Epithelial cell of umbilical artery (primary cell): ENCODE results near the gene FNTB. TPM values are rescaled to one million over a fixed set of nuclear protein-coding genes. Genes with fewer than 3 reads are reported as not detected.

Source experiments
- total RNA-seq: library from RNA; depleted of rRNA; stranded (reverse); fragments of >200 nt; gene quantifications from 2 replicates; pipeline ENCODE4 v1.2.3, GENCODE V29; 2014

Gene FNTB, protein sequence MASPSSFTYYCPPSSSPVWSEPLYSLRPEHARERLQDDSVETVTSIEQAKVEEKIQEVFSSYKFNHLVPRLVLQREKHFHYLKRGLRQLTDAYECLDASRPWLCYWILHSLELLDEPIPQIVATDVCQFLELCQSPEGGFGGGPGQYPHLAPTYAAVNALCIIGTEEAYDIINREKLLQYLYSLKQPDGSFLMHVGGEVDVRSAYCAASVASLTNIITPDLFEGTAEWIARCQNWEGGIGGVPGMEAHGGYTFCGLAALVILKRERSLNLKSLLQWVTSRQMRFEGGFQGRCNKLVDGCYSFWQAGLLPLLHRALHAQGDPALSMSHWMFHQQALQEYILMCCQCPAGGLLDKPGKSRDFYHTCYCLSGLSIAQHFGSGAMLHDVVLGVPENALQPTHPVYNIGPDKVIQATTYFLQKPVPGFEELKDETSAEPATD
- total RNA-seq = 6.8 and 10.0 TPM in 2 replicates

DNA sequence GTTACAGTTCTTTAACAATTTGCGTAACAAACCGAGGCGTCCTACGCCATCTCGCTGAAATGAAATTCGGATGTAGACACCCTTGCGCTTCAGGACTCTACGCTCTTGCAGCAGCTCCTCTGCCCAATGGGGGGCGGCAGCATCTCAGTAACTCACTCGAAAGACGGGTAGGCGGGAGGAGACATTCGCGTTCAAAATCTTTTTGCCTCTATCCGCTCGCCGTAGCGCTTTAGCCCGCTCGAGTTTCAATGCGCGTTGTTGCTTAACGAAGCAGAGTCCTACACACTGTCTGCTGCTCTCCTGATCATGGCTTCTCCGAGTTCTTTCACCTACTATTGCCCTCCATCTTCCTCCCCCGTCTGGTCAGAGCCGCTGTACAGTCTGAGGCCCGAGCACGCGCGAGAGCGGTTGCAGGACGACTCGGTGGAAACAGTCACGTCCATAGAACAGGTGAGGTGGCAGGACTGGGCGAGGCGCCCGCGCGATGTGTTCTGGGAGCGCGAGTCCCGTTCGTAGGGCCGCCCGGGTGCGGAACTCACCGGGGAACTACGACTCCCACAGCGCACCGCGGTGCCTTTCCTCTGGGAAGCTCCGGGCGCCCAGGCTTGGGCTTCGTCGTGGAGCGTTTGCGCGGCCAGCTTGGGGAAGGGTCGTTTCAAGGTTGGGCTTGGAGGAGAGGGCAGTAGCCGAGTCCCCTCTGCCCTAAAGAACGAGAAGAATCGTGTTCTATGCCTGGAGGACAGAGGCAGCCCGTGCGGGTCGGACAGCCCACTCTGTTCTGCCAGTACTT is at the start of gene FNTB:
Gene FNTB (plus strand): TSS at position 248 of the 790 bp plus-strand sequence. CDS start 59 bp downstream, at position 307.

DNA sequence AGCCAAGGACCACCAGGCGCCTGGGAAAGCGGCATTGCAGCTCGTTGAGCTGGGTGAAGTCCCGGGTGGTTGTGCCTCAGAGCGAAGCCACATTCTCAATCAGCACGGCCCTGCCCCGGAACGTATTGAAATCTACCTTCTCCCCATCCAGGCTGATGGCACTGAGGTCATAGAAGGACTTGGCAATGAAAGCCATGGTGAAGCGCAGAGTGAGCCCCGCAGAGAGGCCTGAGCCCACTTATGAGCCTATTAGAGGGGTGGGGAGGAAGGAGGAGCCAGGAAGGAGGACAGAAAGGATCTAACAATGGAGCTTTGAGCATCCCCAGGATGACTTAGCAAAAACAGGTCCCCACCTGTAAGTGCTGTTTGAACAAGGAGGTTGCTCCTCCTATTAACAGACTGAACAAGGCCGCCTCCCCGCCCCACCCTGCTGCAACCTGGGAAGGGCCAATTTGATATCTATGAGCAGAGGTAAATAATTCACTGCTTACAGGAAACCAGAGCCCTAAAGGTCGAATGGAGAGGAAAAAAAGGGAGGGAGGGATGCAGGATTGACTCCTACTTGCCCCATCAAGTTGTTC is 44.1 kb upstream of the FNTB start, which contains the start of gene GPX2:
Gene GPX2 (minus strand): TSS at position 215 of the 581 bp plus-strand sequence. CDS start 19 bp downstream, at position 196.

DNA sequence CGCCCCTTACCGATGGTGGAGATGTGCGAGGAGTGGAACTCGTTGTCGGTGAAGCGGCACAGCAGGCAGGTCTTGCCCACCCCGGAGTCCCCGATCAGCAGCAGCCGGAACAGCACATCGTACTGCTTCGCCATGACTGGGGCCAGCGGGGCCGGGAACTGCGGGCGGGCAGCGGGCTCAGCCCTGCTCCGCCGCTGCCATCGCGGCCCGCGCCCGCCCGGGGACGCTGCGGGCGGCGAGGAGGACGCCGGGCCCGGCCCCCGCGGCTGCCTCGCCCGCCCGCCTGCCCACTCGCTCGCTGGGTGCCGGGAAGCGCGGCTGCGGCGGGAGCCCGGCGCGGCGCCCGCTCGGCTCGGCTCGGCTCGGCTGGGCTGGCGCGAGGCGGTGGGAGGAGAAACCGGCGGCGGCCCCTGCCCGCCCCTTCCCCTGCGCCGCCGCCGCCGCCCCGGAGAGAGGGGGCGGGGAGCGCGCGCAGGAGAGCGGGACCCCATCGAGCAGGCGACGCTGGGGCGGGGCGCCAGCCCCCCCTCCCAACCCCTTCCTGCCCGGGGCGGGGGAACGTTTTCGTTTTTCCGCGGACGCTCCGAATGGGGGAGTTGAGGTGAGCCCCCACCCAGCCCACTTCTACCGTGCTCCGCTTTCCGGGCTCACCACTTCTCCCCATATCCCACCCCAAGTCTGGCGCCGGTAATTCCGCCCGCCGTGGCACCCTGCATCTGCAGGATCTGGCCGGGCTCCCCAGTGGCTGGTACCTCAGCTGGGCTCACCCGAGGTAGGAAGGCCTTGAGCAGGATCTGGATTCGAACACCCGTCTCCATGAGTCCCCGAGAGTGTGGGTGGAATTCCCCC is 14.5 kb upstream of the FNTB start, which contains the start of gene RAB15:
Gene RAB15 (minus strand): TSS at position 394 of the 849 bp plus-strand sequence. CDS start 260 bp downstream, at position 134.

DNA sequence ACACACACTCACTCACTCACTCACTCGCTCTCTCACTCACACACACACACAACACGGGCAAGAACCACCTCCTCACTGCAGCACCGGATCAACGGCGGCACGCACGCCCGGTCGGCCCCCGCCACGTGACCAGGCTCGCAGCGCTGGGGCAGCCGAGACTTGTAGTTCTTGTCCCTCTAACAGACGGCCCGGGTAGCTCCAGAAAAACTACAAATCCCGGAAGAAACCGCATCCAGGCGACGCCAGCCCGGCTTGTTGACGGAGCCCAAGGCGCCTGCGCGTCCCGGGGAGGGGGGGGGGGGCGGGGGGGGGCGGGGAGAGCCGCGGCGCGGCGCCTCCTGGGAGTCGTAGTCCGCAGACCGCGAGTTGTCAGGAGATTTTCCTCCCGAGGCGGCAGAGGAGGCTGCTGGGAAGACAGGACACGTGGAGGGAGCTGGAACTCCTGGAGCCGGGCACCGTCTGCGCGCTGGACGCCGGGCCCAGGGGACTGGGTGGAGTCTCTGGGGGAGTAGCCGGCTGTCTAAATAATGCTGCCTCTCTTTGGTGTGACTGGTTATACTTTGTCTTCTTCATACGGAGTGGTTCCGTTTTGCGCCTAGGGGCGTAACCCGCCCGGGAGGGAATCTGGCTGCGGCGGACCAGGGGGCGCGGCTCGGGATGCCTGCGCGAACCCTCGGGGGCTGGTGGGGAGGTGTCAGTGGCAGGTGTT is 115.9 kb downstream of the FNTB start, which contains the start of gene MAX:
Gene MAX (minus strand): TSS at position 77 of the 709 bp plus-strand sequence. CDS start 178 bp downstream, outside the sequence.

Other genes with a start within 250 kb of the FNTB start
- gene SPTB, start 107.0 kb upstream of the FNTB start, total RNA-seq = not detected in 2 replicates
- gene CHURC1, start 72.4 kb upstream of the FNTB start, total RNA-seq = 64.6 and 78.1 TPM in 2 replicates
- gene GPX2, start 44.1 kb upstream of the FNTB start, total RNA-seq = not detected in 2 replicates
- gene RAB15, start 14.6 kb upstream of the FNTB start, total RNA-seq = 6.2 and 7.9 TPM in 2 replicates
- gene MAX, start 115.6 kb downstream of the FNTB start, total RNA-seq = 31.5 and 36.8 TPM in 2 replicates